B cell (primary cell): ENCODE results near the gene DEXI.

ENCODE experiments used
- EZH2 ChIP-seq: IDR thresholded peaks from 2 replicates; pipeline ENCODE4 v1.6.1; 2012; ENCODE audit warnings: borderline replicate concordance, low read depth, mild to moderate bottlenecking, moderate library complexity, low read length; ENCODE audit not compliant: insufficient read depth, poor library complexity, severe bottlenecking
- TF ChIP-seq, protein P1 (sequence below): fragments of 200-600 bp; IDR thresholded peaks from one replicate; pipeline ENCODE4 v1.8.0; 2022; ENCODE audit warnings: antibody characterized with exemption, mild to moderate bottlenecking

DNA sequence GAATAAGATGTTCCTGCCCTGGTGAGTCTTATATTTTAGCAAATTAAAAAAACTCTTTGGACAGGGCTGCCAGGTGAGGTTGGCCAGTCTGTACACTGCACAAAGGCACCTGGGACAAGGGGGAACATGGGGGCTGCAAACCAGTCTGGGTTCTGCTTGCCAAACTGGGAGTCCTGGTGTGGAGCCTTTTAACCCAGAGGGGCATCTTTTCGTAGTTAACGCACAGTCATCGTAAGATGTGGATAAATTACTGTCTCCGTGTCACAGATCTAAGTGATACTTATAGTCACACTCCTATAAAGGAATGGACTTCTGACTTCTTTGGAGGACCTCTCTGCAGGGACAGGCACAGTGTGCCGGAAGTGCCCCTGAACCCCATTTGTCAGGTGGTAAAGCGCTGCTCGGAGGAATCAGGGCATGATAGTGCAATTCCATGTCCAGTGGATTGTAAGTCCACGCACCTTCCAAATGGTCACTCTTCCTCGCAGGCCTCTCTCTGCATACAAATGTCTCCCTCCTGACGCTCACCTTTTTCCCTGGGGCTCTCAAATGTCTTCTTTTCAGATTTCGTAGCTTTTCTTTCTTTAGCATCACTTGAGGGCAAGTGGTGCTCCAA lies 14.7 kb downstream of the DEXI start:
- TF ChIP-seq, protein P1, sequence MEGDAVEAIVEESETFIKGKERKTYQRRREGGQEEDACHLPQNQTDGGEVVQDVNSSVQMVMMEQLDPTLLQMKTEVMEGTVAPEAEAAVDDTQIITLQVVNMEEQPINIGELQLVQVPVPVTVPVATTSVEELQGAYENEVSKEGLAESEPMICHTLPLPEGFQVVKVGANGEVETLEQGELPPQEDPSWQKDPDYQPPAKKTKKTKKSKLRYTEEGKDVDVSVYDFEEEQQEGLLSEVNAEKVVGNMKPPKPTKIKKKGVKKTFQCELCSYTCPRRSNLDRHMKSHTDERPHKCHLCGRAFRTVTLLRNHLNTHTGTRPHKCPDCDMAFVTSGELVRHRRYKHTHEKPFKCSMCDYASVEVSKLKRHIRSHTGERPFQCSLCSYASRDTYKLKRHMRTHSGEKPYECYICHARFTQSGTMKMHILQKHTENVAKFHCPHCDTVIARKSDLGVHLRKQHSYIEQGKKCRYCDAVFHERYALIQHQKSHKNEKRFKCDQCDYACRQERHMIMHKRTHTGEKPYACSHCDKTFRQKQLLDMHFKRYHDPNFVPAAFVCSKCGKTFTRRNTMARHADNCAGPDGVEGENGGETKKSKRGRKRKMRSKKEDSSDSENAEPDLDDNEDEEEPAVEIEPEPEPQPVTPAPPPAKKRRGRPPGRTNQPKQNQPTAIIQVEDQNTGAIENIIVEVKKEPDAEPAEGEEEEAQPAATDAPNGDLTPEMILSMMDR = no peak
- TF ChIP-seq EZH2 = no peak
